Fibroblast of upper back skin (primary cell): ENCODE data around the gene OLFM2.

Source experiments
- DNase-seq: peaks from one replicate; pipeline ENCODE4 v3.0.0-alpha.2; 2013

OLFM2 gene

DNA sequence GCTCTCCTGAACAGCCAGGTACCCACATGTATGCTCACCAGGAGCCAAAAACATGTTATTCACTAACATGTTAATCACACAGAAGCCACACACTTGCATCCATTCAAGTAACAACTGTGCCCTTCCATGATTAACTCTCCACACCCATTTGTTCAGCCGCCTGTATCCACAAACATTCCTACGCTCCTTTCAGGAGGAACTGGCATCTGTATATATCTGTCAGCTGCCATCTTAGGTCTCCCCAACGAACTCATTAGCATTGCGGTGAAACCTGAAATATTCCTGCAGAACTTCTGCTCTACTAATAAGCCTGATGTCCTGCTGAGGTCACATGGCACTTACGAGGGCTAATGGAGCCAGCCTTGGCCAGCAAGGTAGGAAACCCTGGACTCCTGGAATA, 33.0 kb downstream of the OLFM2 start:
- no peak for DNase-seq

DNA sequence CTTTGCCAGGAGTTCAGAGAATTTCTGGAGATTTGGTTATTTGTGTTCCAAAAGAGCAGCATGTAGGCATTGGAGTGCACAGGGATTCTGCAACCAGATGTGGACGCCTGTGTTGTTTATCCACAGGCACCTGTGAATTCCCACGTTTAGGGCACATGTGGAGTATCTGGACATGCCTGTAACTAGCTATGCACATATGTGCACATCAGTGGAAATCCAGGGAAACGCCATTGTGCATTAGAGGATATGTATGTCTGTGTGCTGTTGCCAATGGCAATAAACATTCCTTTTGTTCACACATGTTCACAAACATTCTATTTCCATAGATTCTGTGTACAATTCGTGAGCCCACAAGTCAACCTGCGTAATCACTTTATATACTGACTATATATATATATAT, 34.7 kb downstream of the OLFM2 start:
- DNase-seq = no peak

DNA sequence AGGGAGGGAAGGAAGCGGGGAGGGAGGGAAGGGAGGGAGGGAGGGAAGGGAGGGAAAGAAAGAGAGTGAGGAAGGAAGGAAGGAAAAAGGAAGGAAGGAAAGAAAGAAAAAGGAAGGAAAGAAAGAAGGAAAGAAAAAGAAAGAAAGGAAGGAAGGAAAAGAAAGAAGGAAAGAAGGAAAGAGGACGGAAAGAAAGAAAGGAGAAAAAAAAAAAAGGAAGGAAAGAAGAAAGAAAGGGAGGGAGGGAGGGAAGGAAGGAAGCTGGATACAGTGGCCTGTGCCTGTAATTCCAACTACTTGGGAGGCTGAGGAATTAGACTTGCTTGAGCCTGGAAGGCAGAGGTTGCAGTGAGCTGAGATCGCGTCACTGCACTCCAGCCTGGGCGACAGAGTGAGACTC, 35.3 kb downstream of the OLFM2 start:
- no peak for DNase-seq

DNA sequence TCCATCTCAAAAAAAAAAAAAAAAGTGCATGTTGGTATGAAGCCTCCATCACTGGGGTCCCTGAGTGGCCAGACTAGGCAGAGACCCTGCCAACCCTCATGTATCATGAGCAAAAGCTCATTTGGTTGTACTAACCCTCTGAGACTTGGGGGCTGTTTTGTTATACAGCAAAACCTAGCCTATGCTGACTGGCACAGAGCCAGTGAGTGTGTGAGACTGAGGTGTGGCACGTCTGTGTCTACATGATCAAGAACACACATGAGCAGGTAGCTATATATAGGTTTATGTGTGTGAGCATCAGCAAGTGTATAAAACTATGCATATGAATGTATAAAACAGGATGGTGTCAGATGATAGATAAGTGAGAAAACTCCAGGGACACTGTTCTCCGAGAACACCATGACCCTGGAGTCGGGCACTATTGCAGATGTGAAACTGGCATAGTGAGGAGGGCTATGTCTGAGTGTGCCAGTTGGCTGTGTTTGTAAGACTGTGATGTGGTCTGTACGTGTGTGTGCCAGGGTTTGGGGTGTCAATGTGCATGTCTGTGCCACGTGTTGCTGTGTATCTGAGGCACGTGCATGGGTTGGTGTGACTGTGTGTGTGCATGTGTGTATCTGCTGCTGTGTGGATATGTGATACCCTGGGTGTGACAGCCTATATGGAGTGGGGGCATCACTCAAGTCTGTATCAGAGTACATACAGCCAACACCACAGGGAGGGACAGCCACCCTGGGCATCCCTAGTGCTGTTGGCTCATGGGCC, 44.5 kb downstream of the OLFM2 start:
- no peak for DNase-seq

DNA sequence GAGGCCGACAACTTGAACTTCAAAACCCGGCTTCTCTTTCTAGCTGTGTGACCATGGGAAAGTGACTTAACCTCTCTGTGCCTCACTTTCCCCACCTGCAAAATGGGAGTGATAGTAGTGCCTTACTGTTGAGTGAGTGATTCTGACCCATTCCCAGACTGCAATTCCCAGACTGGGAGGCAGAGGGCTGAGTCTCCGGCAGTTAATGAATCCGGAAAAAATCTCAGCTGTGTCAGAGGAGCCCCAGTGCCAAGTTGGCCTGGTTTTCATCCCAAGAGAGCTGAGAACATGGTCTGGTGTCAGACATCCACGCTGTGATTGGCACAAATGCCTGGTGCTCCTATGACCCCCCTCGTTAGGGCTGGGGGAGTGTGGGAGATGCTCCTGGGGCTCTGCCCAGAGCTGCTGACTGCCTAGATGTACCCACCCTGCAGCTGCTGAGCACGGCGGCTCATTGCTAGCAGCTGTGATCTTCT, 51.2 kb downstream of the OLFM2 start:
- peak; percentile 43 for DNase-seq

DNA sequence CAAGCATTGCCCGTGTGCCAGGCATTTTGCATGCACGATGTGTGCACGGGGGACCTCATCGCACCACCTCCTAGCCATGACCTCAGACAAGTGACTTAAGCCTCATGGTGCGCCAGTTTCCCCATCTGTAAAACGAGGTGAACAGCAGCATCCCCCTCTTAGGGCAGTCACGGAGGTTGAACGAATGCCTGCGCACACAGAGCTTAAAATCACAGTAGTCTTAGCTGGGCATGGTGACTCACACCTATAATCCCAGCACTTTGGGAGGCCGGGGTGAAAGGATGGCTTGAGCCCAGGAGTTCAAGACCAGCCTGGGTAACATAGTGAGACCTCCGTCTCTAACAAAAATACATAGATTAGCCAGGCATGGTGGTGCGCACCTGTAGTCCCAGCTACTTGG, 52.6 kb downstream of the OLFM2 start:
- no peak for DNase-seq

DNA sequence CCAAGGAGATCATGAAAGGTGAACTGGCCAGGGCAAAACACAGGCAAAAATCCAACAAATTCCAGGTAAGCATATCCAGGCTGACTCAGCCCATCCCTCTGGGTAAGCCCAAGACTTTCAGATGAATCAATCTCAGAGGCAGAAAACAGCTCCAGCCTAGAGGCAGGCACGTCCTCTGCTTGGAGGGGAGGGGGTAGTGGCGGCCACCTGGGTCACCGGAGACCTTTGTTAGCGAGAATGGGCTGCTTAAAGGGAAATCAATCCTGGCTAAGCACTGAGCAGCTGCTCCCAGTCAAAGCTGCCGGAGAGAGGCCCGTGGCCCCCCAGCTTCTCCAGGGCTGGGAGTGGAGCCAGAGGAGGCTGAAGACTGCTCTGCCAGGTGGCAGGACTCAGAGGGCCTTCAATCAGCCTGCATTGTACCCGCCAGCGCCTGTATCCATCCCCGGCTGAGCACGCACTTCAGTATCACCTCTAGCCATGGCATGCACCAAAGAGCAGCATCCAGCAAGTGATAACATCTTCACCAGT, 53.0 kb downstream of the OLFM2 start:
- peak; percentile 39 for DNase-seq

DNA sequence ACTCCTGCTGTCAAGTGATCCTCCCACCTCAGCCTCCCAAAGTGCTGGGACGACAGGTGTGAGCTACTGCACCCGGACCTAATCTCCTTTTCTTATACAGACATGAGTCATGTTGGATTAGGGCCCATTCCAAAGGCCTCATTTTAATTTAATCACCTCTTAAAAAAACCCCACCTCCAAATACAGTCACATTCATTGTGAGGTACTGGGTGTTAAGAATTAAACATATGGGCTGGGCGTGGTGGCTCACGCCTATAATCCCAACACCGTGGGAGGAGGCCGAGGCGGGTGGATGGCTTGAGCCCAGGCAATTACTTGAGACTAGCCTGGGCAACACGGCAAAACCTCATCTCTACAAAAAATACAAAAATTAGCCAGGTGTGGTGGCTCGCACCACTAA, 54.6 kb downstream of the OLFM2 start:
- DNase-seq = no peak

DNA sequence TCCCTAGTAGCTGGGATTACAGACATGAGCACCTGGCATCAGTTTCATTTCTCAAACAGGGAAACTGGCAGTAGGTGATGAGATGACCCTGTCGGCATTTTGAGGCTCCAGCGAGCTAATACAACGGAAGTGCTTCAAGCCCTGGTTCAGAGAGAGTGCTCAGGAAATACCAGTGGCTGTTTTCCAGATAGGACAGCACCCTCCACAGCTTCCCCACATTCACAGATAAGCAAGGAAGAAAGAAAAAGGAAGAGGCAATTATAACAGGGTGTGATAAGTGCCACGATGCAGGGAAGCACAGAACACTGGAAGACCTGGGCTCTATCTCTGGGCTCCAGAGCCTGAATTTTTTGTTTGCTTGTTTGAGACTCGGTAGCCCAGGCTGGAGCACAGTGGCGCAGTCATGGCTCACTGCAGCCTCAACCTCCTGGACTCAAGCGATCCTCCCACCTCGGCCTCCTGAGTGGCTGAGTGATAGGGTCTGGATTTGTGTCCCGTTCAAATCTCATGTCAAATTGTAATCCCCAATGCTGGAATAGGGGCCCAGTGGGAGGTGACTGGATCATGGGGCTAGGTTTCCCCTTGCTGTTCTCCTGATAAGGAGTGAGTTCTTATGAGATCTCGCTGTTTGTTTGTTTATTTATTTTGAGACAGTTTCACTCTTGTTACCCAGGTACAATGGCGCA, 57.7 kb downstream of the OLFM2 start:
- peak; percentile 14 for DNase-seq

DNA sequence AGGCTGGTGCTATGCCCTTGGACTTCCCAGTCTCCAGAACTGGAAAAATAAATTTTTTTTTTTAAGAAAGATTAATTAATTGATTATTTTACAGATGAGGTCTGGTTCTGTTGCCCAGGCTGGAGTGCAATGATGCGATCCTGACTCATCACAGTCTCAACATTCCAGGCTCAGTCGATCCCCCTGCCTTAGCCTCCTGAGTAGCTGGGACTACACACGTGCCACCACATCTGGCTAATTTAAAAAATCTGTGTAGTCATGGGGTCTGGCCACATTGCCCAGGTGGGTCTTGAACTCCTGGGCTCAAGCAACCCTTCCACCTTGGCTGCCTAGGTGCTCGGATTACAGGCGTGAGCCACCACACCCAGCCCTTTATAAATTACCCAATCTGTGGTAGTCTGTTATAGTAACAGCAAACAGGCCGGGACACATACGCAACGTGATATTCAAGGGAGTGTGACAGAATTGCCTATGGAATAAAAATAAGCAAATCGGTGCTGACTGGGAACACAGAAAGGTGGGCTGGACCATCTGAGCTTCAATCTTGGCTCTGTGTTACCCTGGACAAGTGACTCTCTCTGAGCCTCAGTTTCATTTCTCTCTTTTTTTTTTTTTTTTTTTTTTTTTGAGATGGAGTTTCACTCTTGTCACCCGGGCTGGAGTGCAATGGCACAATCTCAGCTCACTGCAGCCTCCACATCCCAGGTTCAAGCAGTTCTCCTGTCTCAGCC, 58.4 kb downstream of the OLFM2 start:
- DNase-seq = peak; percentile 68

DNA sequence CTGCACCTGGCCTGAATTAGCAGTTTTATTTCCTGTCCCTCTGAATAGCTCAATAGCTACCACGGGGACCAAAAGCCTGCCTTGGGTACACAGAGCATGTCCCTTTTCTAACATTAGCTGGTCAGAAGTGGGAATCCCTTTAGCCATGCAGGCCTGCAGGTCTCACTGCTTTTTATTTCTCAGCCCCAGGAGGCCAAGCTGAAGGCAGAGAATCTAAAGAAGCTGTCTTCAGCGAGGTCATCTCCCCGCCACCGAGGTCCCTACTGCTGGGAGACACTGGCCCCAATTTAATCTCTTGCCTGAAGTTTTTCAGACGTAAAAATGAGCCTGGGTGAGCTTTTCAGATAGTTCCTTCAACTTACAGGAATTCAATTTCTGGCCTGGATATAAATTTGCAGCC, 60.5 kb downstream of the OLFM2 start:
- no peak for DNase-seq

DNA sequence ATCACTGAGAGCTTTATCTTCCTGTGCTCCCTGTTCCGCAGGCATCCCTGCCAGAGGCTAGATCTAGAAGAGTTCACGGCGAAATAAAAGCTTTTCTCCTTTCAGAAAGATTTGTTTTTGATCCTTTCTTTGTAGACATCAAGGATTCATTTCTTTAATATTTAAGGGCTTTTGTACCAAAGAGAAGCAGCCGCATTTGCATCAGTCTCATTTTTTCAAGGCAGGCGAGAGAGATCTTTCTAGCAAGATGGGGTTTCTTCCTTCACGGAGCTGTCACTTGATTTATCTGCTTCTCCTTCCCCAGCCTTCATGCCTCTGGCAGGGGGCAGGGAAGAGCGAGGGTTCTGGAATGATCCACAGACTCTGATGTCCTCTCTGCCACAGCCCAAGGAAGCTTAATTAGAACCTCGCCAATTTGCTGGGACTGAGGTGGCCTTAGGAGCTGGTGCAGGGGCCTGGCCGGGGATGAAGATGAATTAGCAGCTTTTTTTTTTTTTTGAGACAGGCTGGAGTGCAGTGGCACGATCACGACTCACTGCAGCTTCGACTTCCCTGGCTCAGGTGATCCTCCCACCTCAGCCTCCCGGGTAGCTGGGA, 61.2 kb downstream of the OLFM2 start:
- no peak for DNase-seq

DNA sequence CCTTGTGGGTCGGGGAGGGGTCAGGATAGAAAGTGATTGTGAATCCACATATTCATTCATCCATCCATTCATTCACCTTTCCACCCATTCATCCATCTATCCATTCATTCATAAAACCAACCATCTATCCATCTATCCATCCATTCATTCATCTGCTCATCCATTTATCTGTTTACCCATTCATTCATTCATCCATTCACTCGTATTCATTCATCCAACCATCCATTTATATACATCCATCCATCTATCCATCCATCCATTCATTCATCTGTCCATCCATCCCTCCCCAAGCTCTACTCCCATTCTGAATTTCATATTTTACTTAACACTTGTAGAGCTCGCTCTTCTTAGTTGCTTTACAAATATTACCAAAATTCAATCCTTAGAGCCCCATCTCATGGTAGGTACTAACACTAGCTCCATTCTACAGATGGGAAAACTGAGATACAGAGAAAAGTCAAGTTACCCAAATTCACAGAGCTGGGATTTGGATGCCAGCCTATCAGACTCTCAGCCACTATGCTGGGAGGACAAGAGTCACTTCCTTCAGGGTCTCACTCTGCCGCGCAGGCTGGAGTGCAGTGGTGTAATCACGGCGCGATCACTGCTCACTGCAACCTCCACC, 63.6 kb downstream of the OLFM2 start:
- DNase-seq = no peak

DNA sequence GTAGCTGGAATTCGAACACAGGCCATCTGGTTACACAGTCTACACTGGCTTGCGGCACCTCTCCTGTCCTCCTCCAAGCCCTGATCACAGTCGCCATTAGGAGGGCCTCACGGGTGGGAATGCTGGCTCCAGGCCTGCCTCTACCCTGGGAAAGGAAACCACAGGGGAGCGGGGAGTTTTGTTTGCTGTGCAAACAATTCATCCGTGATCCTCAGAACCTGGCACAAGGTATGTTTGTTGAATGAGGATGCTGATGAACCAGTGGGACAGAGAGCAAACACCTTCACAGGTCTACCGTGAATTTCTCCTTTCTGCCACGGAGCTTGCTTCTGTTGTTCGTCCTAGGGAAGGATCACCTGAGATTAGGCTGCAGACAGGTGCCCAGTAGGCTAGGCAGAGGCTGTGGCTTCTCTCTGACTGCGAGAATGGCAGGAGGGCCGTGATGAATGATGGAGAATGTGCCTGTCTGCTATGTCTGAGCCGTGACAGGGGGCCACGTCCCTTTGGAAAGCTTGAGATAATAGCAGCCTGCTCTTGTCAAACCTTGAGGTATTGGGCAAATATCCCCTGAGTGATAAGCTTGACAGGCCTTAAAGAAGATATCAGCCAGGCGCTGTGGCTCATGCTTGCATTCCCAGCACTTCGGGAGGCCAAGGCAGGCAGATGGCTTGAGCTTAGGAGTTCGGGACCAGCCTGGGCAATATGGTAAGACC, 64.5 kb downstream of the OLFM2 start:
- no peak for DNase-seq

DNA sequence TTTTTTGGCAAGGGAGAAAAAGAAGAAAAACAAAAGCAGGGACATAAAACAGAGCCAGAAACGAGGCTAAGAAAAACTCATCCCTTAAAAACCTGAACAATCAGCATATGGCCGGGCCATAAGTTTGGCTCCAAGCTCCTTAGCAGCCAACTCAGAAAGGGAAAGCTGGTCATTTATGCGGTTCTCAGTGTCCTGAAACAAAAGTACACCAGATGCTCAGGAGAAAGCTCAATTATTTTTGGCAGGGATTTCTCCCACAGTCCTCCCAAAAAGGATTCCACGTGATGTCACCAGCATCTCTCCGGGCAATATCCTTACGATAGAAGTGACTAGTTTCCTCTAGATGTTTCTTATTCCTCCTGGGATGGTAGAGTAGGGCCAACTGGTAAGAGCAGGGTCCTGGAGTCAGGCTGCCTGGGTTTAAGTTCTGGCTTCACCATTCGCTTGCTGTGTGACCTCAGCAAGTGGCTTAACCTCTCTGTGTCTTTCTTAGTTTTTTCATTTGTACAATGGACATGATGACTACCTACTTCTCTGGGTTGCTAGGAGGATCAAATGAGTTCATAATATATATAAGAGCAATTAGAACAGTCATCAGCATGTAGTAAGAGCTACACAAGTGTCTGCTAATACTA, 67.2 kb downstream of the OLFM2 start:
- DNase-seq = no peak

DNA sequence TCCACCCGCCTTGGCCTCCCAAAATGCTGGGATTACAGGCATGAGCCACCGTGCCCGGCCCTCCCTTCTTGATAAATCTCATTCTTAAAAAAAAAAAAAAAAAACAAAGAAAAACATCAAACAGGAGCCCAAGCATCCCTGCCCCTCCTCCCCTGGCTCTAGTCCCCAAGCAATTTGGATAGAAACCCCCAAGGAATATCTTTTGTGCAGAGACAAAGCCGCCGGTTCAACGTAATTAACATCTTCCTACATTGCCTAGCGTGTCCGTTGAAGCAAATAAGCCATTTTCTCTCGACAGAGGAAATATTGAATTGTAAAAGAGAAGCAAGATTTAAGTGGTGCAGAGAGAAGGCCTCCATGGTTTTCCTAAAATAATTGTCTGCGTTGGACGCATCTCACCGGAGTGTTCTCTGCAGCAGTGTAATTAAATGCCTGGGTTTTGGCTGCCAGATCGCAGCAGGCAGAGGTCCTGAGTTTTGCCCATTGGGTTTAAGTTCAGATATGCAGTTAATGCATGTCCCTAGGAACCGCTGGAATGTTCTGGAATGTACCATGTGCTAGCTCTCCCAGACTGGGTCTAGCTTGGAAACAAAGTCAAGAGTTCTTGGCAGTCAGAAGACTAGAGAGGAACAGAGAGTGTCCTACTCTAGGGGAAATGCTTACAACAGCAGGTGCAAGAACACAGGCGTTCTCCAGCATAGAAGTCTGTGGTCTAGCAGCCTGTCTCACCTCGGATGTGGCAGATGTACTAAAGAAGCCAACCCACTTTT, 70.4 kb downstream of the OLFM2 start:
- no peak for DNase-seq

DNA sequence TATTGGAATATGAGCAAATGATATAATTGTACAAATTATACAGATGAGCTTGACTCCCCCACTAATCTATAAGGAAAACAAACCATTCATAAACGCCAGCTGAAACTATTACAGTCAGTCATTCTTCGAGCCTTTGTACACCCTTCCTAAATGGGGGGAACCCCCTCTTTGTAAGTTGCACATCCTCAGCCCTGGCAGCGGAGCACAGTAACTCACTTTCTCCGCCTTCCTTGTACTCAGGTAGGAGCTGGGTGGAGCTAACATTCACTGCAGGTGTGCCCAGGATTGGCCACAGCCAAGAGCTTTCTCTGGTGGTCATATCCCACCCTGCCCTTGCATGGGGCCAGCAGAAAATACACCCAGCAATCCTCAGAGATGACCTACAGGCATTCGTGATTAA, 72.6 kb downstream of the OLFM2 start:
- DNase-seq = no peak

DNA sequence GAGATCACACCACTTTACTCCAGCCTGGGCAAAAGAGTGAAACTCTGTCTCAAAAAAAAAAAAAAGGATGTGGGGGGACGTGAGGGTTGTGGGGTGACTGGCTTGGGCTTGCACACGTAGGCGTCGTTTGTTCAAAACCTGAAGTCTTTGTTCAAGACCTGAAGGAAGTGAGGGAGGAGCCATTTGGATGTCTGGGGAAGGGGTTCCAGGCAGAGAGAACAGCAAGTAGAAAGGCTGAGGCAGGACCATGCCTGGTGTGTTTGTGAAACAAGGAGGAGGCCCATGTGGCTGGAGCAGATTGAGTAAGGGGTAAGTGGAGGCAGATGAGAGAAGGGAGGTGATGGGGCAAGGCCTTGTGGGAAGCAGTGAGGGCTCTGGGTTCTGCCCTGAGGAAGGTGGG, 73.4 kb downstream of the OLFM2 start:
- no peak for DNase-seq

DNA sequence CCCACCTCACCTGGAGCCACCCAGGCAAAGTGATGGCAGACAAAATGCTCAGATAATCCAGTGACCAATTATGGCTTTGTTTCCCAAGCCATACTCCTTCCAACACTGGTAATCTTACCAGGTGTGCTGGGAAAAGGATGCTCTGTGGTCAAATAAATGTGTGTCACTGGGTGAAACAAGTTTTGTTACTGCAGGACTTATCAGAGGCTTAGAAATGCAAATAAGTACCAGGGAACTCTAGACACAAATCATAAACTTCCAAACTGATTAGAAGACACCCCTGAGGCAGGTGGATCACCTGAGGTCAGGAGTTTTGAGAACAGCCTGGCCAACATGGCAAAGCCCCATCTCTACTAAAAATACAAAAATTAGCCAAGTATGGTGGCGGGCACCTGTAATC, 74.8 kb downstream of the OLFM2 start:
- DNase-seq = no peak

DNA sequence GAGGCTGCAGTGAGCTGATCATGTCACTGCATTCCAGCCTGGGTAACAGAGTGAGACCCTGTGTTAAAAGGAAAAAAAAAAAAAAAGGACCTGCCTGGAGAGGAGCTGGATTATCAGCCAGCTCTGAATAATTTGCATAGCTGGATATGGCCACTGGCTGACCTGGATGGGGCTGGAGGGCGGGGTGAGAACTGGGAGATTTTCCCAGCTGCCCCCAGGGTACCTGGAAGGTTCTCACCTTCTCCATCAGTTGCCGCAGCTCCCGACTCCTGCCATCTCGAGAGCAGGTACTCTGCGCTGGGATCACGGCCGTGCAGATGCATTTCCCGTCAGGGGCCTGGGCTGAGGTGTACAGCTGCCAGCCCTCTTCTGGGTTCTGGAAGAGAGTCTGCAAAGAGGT, 75.9 kb downstream of the OLFM2 start:
- no peak for DNase-seq

DNA sequence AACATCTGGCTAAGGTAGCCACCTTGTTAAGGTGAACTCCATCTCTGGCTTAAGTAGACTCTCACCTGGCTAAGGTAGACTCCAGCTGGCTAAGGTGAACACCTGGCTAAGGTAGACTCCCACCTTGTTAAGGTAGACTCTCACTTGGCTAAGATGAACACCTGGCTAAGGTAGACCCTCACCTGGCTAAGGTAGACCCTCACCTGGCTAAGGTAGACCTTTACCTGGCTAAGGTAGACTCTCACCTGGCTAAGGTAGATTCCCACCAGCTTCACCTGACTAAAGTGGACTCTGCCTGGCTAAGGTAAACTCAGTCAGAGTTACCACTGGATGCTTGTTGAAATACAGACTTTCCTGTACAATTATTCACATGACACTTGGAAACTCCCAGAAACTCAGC, 77.5 kb downstream of the OLFM2 start:
- no peak for DNase-seq
